NCI-H1105 (cell line): ENCODE measurements around the gene HIPK4.
"Not testable (repeated sequence)": the region's sequence is repeated elsewhere in the genome, so short reads cannot be mapped to it uniquely, and the experiment has no call there.

ENCODE experiments used
- DNase-seq: peaks from one replicate; lab custom pipeline; 2025; lab: John Stamatoyannopoulos, UW

HIPK4 gene

DNA sequence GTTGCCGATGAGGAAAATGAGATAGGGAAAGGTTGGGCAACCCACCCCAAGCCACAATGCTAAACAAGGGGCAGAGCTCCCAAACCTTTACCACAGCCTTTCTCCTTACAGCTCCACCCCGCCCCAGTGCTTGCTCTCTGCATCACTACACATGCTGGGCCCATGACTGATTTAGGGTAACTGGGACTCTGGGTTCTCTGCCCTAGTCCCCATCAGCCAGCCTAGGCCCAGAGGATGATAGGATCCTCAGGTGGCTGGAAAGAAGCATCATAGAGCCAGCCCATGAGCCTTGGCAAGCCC, 53.4 kb downstream of the HIPK4 start:
- DNase-seq: no peak

DNA sequence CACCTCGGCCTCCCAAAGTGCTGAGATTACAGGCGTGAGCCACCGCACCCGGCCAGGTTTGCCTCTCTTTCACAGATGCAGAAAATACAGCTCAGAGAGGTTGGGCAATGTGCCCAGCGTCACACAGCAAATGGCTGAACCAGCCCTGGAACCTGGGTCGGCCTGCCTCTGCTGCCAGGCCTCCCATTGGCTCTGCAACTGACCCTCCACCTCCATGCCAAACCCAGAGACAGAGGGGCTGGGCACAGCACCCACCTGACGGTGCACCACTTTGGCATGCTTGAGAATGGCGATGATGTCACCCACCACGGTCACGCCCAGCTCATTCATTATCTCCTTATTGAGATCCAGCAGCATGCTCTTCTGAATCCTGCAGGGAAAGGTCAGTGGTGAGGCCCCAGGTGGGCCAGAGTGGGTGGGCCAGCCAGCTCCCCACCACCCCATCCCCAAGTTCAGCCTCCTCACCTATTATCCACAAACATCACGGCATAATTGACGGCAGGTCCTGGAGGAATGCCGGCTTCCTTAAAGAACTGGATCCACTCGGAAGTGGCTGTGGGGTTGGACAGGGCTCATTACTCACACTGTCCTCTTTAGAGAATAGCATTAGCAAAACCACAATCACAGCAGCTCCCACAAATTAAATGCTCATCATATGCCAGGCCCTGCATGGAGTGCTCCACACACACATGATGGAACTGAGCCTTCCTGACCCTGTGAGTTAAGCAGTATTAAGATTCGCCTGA, 54.0 kb downstream of the HIPK4 start:
- no peak for DNase-seq

GRCh38 chr19:40335101-40335500, 54.9 kb downstream of the HIPK4 start:
- no peak for DNase-seq

DNA sequence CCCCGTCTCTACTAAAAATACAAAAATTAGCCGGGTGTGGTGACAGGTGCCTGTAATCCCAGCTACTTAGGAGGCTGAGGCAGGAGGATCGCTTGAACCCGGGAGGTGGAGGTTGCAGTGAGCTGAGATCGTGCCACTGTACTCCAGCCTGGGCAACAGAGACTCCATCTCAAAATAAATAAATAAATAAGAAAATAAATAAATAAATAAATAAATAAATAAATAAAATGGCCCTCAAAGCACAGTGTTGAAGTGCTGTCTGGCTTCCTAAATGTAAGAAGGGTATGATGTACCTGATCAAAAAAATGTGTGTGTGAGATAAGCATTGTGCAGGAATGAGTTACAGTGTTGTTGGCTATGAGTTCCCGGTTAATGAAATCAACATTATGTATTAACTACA, 56.9 kb downstream of the HIPK4 start:
- DNase-seq: not testable (repeated sequence)

DNA sequence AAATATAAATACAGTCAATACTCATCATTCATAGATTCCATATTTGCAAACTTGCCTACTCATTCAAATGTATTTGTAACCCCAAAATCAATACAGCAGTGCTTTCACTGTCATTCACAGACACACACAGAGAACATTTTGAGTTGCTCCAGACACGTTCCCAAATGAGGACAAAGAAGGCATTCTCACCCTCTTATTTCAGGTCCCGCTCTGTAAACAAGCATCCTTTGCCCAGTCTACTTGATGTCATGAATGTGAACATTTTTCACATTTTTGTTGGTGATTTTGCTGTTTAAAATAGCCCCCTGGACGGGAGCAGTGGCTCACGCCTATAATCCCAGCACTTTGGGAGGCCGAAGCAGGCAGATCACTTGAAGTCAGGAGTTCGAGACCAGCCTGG, 57.3 kb downstream of the HIPK4 start:
- no peak for DNase-seq

DNA sequence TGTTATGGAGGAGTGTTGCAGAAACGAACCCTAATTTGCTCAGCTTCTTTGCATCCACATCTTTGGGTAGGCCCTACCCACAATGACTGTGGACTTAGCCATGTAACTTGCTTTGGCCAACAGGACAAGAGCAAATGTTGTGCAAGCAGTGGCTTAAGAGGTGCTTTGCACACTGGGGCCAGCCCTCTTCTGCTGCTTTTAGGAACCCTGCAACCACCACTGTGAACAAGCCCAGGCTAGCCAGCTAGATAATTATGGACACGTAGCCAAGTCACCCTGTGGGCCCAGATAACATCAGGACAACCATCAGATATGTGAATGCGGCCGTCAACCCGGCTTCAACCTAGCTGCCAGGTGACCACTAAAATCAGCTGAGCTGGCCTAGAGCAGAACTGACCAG, 58.9 kb downstream of the HIPK4 start:
- no peak for DNase-seq
